Measurements from ENCODE around the gene FAM200A. TPM values are rescaled to one million over a fixed set of nuclear protein-coding genes. Genes with fewer than 3 reads are reported as not detected.

The FAM200A gene
- total and polyA plus RNA-seq, 2 of the 13 experiments (the other 11 are each of a cell fraction or from before 2014, with no cell fraction given) = 4.7 to 6.3 TPM

DNA sequence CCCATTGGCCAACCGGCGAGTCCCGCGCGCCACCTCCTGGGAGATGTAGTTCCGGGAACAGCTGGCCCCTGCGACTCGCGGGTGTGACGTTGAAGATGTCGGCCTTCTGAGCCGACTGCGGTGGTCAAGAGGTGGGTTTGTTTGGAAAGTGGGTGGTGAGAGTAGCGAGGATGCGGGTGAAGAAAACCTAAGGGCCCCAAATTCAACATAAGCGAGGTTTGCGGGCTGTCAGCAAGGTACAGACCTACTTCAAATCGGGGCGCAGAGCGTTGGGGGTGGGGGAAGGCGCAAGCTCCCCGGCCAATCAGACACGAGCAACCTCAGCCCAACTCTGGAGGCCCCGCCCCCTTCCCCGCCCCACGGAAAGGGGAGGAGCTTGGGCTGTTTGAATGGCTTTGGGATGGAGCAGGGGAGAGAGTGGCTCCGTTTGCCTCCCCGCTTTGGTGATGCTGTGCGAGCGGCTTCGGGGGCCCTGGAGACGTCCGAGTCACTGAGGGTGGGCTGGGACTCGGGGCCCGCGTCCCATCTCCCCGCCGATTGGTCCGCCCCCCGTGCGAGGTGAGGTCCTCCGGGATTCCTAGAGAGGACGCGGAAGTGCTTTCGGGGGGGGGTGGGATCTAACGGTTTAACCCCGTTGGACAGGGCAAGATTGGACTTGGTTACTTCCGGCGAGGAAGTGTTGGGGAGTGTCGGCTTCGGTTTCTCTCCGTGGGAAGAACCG lies 47.2 kb downstream of the FAM200A start, which contains the start of gene ZKSCAN5 (continued):
- TF ChIP-seq, protein P1, sequence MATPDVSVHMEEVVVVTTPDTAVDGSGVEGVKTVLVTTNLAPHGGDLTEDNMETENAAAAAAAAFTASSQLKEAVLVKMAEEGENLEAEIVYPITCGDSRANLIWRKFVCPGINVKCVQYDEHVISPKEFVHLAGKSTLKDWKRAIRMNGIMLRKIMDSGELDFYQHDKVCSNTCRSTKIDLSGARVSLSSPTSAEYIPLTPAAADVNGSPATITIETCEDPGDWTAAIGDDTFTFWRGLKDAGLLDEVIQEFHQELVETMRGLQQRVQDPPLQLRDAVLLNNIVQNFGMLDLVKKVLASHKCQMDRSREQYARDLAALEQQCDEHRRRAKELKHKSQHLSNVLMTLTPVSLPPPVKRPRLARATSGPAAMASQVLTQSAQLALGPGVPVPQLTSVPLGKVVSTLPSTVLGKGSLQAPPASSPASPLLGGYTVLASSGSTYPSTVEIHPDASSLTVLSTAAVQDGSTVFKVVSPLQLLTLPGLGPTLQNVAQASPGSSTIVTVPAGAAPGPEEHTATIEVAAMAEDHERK (CRISPR knock-in tag; IDR thresholded peaks at IDR 0.05; ENCODE audit: low read depth) = no peak
- TF ChIP-seq ZSCAN22 (CRISPR knock-in tag; IDR thresholded peaks at IDR 0.05) (no peak), ZNF670 (CRISPR knock-in tag; IDR thresholded peaks at IDR 0.05; ENCODE audit: borderline replicate concordance) (peak; percentile 53; the same call in 1 of the 2 replicates), EED (CRISPR knock-in tag; IDR thresholded peaks at IDR 0.05) (no peak), ZMYM4 (CRISPR knock-in tag; IDR thresholded peaks at IDR 0.05) (no peak), EHMT2 (IDR thresholded peaks at IDR 0.05; ENCODE audit: borderline replicate concordance, low read depth, low read length) (no peak), PLRG1 (conservative IDR thresholded peaks at IDR 0.05) (no peak), MAFF (IDR thresholded peaks at IDR 0.05; ENCODE audit: low read depth, low read length) (no peak)
- TF ChIP-seq, protein P2, sequence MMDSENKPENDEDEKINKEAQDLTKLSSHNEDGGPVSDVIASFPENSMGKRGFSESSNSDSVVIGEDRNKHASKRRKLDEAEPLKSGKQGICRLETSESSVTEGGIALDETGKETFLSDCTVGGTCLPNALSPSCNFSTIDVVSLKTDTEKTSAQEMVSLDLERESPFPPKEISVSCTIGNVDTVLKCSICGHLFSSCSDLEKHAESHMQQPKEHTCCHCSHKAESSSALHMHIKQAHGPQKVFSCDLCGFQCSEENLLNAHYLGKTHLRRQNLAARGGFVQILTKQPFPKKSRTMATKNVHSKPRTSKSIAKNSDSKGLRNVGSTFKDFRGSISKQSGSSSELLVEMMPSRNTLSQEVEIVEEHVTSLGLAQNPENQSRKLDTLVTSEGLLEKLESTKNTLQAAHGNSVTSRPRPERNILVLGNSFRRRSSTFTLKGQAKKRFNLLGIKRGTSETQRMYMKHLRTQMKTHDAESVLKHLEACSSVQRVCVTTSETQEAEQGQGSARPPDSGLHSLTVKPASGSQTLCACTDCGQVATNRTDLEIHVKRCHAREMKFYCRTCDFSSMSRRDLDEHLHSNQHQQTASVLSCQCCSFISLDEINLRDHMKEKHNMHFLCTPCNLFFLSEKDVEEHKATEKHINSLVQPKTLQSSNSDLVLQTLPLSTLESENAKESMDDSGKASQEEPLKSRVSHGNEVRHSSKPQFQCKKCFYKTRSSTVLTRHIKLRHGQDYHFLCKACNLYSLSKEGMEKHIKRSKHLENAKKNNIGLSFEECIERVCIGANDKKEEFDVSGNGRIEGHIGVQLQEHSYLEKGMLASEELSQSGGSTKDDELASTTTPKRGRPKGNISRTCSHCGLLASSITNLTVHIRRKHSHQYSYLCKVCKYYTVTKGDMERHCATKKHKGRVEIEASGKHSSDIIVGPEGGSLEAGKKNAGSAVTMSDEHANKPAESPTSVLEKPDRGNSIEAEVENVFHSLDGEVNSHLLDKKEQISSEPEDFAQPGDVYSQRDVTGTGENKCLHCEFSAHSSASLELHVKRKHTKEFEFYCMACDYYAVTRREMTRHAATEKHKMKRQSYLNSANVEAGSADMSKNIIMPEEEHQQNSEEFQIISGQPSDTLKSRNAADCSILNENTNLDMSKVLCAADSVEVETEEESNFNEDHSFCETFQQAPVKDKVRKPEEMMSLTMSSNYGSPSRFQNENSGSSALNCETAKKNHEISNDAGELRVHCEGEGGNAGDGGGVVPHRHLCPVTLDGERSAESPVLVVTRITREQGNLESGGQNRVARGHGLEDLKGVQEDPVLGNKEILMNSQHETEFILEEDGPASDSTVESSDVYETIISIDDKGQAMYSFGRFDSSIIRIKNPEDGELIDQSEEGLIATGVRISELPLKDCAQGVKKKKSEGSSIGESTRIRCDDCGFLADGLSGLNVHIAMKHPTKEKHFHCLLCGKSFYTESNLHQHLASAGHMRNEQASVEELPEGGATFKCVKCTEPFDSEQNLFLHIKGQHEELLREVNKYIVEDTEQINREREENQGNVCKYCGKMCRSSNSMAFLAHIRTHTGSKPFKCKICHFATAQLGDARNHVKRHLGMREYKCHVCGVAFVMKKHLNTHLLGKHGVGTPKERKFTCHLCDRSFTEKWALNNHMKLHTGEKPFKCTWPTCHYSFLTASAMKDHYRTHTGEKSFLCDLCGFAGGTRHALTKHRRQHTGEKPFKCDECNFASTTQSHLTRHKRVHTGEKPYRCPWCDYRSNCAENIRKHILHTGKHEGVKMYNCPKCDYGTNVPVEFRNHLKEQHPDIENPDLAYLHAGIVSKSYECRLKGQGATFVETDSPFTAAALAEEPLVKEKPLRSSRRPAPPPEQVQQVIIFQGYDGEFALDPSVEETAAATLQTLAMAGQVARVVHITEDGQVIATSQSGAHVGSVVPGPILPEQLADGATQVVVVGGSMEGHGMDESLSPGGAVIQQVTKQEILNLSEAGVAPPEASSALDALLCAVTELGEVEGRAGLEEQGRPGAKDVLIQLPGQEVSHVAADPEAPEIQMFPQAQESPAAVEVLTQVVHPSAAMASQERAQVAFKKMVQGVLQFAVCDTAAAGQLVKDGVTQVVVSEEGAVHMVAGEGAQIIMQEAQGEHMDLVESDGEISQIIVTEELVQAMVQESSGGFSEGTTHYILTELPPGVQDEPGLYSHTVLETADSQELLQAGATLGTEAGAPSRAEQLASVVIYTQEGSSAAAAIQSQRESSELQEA (CRISPR knock-in tag; IDR thresholded peaks at IDR 0.05; ENCODE audit: not compliant biosample characterization) = no peak
- TF ChIP-seq, protein P3, sequence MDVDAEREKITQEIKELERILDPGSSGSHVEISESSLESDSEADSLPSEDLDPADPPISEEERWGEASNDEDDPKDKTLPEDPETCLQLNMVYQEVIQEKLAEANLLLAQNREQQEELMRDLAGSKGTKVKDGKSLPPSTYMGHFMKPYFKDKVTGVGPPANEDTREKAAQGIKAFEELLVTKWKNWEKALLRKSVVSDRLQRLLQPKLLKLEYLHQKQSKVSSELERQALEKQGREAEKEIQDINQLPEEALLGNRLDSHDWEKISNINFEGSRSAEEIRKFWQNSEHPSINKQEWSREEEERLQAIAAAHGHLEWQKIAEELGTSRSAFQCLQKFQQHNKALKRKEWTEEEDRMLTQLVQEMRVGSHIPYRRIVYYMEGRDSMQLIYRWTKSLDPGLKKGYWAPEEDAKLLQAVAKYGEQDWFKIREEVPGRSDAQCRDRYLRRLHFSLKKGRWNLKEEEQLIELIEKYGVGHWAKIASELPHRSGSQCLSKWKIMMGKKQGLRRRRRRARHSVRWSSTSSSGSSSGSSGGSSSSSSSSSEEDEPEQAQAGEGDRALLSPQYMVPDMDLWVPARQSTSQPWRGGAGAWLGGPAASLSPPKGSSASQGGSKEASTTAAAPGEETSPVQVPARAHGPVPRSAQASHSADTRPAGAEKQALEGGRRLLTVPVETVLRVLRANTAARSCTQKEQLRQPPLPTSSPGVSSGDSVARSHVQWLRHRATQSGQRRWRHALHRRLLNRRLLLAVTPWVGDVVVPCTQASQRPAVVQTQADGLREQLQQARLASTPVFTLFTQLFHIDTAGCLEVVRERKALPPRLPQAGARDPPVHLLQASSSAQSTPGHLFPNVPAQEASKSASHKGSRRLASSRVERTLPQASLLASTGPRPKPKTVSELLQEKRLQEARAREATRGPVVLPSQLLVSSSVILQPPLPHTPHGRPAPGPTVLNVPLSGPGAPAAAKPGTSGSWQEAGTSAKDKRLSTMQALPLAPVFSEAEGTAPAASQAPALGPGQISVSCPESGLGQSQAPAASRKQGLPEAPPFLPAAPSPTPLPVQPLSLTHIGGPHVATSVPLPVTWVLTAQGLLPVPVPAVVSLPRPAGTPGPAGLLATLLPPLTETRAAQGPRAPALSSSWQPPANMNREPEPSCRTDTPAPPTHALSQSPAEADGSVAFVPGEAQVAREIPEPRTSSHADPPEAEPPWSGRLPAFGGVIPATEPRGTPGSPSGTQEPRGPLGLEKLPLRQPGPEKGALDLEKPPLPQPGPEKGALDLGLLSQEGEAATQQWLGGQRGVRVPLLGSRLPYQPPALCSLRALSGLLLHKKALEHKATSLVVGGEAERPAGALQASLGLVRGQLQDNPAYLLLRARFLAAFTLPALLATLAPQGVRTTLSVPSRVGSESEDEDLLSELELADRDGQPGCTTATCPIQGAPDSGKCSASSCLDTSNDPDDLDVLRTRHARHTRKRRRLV (CRISPR knock-in tag; IDR thresholded peaks at IDR 0.05) = no peak
- TF ChIP-seq, protein P4, sequence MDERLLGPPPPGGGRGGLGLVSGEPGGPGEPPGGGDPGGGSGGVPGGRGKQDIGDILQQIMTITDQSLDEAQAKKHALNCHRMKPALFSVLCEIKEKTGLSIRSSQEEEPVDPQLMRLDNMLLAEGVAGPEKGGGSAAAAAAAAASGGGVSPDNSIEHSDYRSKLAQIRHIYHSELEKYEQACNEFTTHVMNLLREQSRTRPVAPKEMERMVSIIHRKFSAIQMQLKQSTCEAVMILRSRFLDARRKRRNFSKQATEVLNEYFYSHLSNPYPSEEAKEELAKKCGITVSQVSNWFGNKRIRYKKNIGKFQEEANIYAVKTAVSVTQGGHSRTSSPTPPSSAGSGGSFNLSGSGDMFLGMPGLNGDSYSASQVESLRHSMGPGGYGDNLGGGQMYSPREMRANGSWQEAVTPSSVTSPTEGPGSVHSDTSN (CRISPR knock-in tag; IDR thresholded peaks at IDR 0.05) = no peak

Measured in HepG2 (cell line).